DND-41 (cell line): ENCODE measurements around the gene GPR160.

Source experiments
- ATAC-seq: fragments of 200-7000 bp; cut with Tn5 transposase; 3 replicates; pipeline ENCODE4 v1.9.1; 2021; ENCODE audit warnings: low read depth; ENCODE audit not compliant: insufficient read depth
- DNase-seq: peaks from one replicate; pipeline ENCODE4 v3.0.0-alpha.2; 2020
- H2AFZ ChIP-seq: 2 replicates; pipeline ENCODE4 v1.6.0; 2012; ENCODE audit warnings: low read depth, low read length
- H3K27ac ChIP-seq: 2 replicates; pipeline ENCODE4 v1.5.1; 2012; ENCODE audit warnings: low read length, inconsistent platforms
- H3K27me3 ChIP-seq: fragments of 200-600 bp; sonication (generic); 2 replicates; pipeline ENCODE4 v1.6.0; 2012; ENCODE audit warnings: low read length, mild to moderate bottlenecking, inconsistent platforms; ENCODE audit not compliant: insufficient read depth, poor library complexity
- H3K36me3 ChIP-seq: 2 replicates; pipeline ENCODE4 v1.5.1; 2012; ENCODE audit warnings: low read length, inconsistent platforms; ENCODE audit not compliant: insufficient read depth
- H3K4me1 ChIP-seq: 2 replicates; pipeline ENCODE4 v1.5.1; 2012; ENCODE audit warnings: mild to moderate bottlenecking, low read length; ENCODE audit not compliant: insufficient read depth
- H3K4me2 ChIP-seq: 2 replicates; pipeline ENCODE4 v1.6.0; 2012; ENCODE audit warnings: mild to moderate bottlenecking, moderate library complexity, low read length, inconsistent platforms; ENCODE audit not compliant: insufficient read depth
- H3K4me3 ChIP-seq, 2 experiments: fragments of 200-600 bp in 1 of 2; shearing (Covaris generic) in 1 of 2; 2 replicates each; pipeline ENCODE4 v1.5.1; 2012 to 2016; ENCODE audit warnings: inconsistent platforms in 2 of 2, low read length in 2 of 2, mild to moderate bottlenecking in 2 of 2, low read depth in 1 of 2, moderate library complexity in 1 of 2
- H3K79me2 ChIP-seq: 2 replicates; pipeline ENCODE4 v1.6.0; 2012; ENCODE audit warnings: low read length, inconsistent platforms; ENCODE audit not compliant: insufficient read depth
- H3K9ac ChIP-seq: 2 replicates; pipeline ENCODE4 v1.6.0; 2012; ENCODE audit warnings: low read depth, mild to moderate bottlenecking, inconsistent platforms, low read length, moderate library complexity
- H3K9me3 ChIP-seq: 2 replicates; pipeline ENCODE4 v1.5.1; 2012; ENCODE audit warnings: low read length, moderate library complexity, mild to moderate bottlenecking, inconsistent platforms; ENCODE audit not compliant: insufficient read depth, severe bottlenecking
- H4K20me1 ChIP-seq: 2 replicates; pipeline ENCODE4 v1.6.0; 2012; ENCODE audit warnings: low read length; ENCODE audit not compliant: insufficient read depth
- CTCF ChIP-seq: IDR thresholded peaks from 2 replicates; pipeline ENCODE4 v1.5.1; 2012; ENCODE audit warnings: borderline replicate concordance, low read length, moderate library complexity, mild to moderate bottlenecking; ENCODE audit not compliant: poor library complexity, severe bottlenecking; ENCODE audit errors: extremely low read depth
- EZH2 ChIP-seq: IDR thresholded peaks from 3 replicates; pipeline ENCODE4 v1.6.1; 2012; ENCODE audit warnings: borderline replicate concordance, low read depth, mild to moderate bottlenecking, moderate library complexity, low read length, inconsistent platforms; ENCODE audit not compliant: severe bottlenecking

The GPR160 gene

DNA sequence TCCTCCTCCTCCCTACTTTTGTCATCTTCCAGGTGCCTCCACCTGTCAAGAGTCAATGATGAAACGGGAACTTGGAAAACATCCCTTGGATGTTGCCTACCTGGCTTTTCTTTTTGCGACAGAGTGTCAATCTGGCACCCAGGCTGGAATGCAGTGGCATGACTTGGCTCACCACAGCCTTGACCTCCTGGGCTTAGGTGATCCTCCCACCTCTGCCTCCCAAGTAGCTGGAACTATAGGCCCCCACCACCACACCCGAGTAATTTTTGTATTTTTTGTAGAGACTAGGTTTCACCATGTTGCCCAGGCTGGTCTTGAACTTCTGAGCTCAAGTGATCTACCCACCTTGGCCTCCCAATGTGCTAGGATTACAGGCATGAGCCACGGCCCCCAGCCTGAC lies 42.8 kb downstream of the GPR160 start:
- H3K9ac ChIP-seq = no peak overlapping the region
- H3K4me2 ChIP-seq = no peak overlapping the region
- ATAC-seq (no peak), DNase-seq (no peak)
- no peak overlapping the region for H3K27ac ChIP-seq
- no peak overlapping the region for H2AFZ ChIP-seq
- H4K20me1 ChIP-seq = no peaks in the 10 kb centered on the region
- peaks cover 16% of the 10 kb centered on the region for H3K36me3 ChIP-seq
- no peaks in the 10 kb centered on the region for H3K79me2 ChIP-seq
- no peak overlapping the region for H3K4me3 ChIP-seq
- no peaks in the 10 kb centered on the region for H3K9me3 ChIP-seq
- H3K4me1 ChIP-seq = peaks cover 23% of the 10 kb centered on the region
- no peaks in the 10 kb centered on the region for H3K27me3 ChIP-seq
- no peak for TF ChIP-seq CTCF
- no peak for TF ChIP-seq EZH2

DNA sequence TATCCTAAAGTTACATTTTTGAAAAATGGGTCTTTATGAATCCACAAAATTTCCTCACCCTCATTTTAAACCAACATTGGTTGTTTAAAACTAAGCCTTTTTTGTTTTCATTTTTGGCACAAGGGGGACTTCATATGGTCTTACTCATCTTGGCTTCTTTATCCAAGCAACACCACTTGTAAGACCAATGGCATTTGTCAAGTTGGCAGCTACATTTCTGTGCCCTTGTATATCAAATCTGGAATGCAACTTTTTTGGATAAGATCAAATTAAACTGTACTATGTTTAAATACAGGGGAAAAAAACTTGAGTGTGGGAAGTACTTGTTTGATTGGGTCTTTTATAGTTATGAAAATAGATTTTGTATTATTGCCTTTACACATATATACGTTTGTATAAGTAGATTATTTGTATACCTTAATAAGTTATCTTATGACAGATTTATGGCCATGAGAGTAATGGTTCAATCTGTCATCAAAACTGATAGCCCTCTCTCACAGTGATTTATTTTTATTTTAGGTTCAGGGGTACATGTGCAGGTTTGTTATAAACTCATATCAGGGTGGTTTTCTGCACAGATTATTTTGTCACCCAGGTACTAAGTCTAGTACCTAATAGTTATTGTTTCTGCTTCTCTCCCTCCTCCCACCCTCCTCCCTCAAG lies 43.4 kb downstream of the GPR160 start:
- Histone ChIP-seq H3K9ac (no peak overlapping the region), H4K20me1 (no peaks in the 10 kb centered on the region), H2AFZ (no peak overlapping the region), H3K4me2 (no peak overlapping the region), H3K36me3 (peaks cover 23% of the 10 kb centered on the region), H3K27me3 (no peaks in the 10 kb centered on the region), H3K27ac (no peak overlapping the region), H3K79me2 (no peaks in the 10 kb centered on the region), H3K4me1 (peaks cover 18% of the 10 kb centered on the region), H3K4me3 (no peak overlapping the region), H3K9me3 (no peaks in the 10 kb centered on the region)
- TF ChIP-seq CTCF = no peak
- no peak for TF ChIP-seq EZH2
- ATAC-seq (no peak), DNase-seq (no peak)

DNA sequence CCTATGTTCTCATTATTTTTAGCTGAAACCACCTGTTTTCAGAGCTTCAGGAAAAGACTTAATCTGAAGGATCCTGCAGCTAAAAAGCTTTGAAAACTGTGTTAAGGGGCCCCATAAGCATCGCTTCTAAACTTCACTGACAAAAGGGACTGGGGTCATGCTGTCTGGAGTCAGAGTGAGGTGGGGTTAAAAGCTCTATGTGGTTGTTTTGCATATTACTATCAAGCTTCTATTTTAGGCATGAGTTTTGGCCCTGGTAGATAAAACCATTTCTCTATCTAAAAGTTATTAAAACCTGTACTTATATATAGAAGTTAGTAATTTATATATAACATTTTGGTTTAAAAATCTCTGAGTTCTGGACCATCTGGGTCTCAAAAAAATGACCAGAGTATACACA lies 45.5 kb downstream of the GPR160 start:
- no peak overlapping the region for H3K9ac ChIP-seq
- no peak overlapping the region for H3K4me2 ChIP-seq
- ATAC-seq (no peak), DNase-seq (no peak)
- peaks cover 41% of the 10 kb centered on the region for H3K36me3 ChIP-seq
- no peaks in the 10 kb centered on the region for H3K79me2 ChIP-seq
- no peak overlapping the region for H2AFZ ChIP-seq
- no peaks in the 10 kb centered on the region for H3K27me3 ChIP-seq
- no peaks in the 10 kb centered on the region for H3K9me3 ChIP-seq
- no peak overlapping the region for H3K27ac ChIP-seq
- H3K4me3 ChIP-seq = no peak overlapping the region
- TF ChIP-seq EZH2 (no peak), CTCF (no peak)
- no peaks in the 10 kb centered on the region for H3K4me1 ChIP-seq
- H4K20me1 ChIP-seq = no peaks in the 10 kb centered on the region

- no peak overlapping the region for H3K4me3 ChIP-seq
- H3K36me3 ChIP-seq = peaks cover 51% of the 10 kb centered on the region
- no peaks in the 10 kb centered on the region for H3K27me3 ChIP-seq
- TF ChIP-seq CTCF = no peak
- TF ChIP-seq EZH2 = no peak
- DNase-seq (no peak), ATAC-seq (no peak)
- no peaks in the 10 kb centered on the region for H4K20me1 ChIP-seq
- no peak overlapping the region for H2AFZ ChIP-seq
- H3K4me2 ChIP-seq = no peak overlapping the region
- H3K27ac ChIP-seq = no peak overlapping the region
- H3K79me2 ChIP-seq = no peaks in the 10 kb centered on the region
- H3K4me1 ChIP-seq = no peaks in the 10 kb centered on the region
- H3K9me3 ChIP-seq = no peaks in the 10 kb centered on the region
- no peak overlapping the region for H3K9ac ChIP-seq
Observed at GRCh38 chr3:170085396-170085795, 47.6 kb downstream of the GPR160 start.
